22Rv1 (cell line): ENCODE results near the gene ATE1.

Experiments used
- H3K27ac ChIP-seq: fragments of 450-650 bp; 2 replicates; pipeline ENCODE4 v1.5.1; 2017
- CTCF ChIP-seq: fragments of 450-650 bp; IDR thresholded peaks from 2 replicates; pipeline ENCODE4 v1.5.1; 2017; ENCODE audit warnings: mild to moderate bottlenecking
- ZFX ChIP-seq: fragments of 450-650 bp; IDR thresholded peaks from 2 replicates; pipeline ENCODE4 v1.6.1; 2017; ENCODE audit warnings: antibody characterized with exemption, borderline replicate concordance

The ATE1 gene

GRCh38 chr10:121914661-121915060 is 13.2 kb downstream of the ATE1 start:
- H3K27ac ChIP-seq, result no peak overlapping the region
- TF ChIP-seq ZFX, result no peak
- no peak for TF ChIP-seq CTCF

GRCh38 chr10:121911421-121911697 is 16.5 kb downstream of the ATE1 start:
- peak overlapping the region; percentile 16; the same call in 1 of the 2 replicates for H3K27ac ChIP-seq
- TF ChIP-seq CTCF, result no peak
- no peak for TF ChIP-seq ZFX

- TF ChIP-seq CTCF, result no peak
- TF ChIP-seq ZFX, result no peak
- H3K27ac ChIP-seq, result peak overlapping the region; percentile 16; the same call in 1 of the 2 replicates
These were observed 17.0 kb downstream of the ATE1 start for GRCh38 chr10:121910673-121911420.

GRCh38 chr10:121904888-121905287 is 22.9 kb downstream of the ATE1 start:
- no peak overlapping the region for H3K27ac ChIP-seq
- no peak for TF ChIP-seq CTCF
- no peak for TF ChIP-seq ZFX

GRCh38 chr10:121900443-121901174 is 27.2 kb downstream of the ATE1 start:
- TF ChIP-seq CTCF (peak; percentile 88), ZFX (no peak)
- no peak overlapping the region for H3K27ac ChIP-seq

GRCh38 chr10:121899727-121900126 is 28.1 kb downstream of the ATE1 start:
- TF ChIP-seq ZFX (no peak), CTCF (no peak)

GRCh38 chr10:121891103-121891502 is 36.7 kb downstream of the ATE1 start:
- no peak overlapping the region for H3K27ac ChIP-seq
- TF ChIP-seq CTCF, result no peak
- no peak for TF ChIP-seq ZFX

More at GRCh38 chr10:121899727-121900126, 28.1 kb downstream of the ATE1 start:
- H3K27ac ChIP-seq, result no peak overlapping the region
